IPS-18c (cell line): Measurements from ENCODE around the gene SLC35B1.
A peak's percentile ranks its signal among the peaks of the same experiment; 100 is the strongest.
"Not testable (repeated sequence)": the region's sequence is repeated elsewhere in the genome, so short reads cannot be mapped to it uniquely, and the experiment has no call there.

ENCODE experiments used
- H3K4me3 ChIP-seq: 2 replicates; pipeline ENCODE4 v1.7.0; 2013; ENCODE audit warnings: low read depth, mild to moderate bottlenecking, low read length, moderate library complexity; ENCODE audit not compliant: insufficient read depth
- H3K9me3 ChIP-seq: one replicate; pipeline ENCODE4 v1.6.1; 2013; ENCODE audit warnings: mild to moderate bottlenecking, low read length, moderate library complexity; ENCODE audit not compliant: control insufficient read depth, insufficient read depth

SLC35B1 gene

DNA sequence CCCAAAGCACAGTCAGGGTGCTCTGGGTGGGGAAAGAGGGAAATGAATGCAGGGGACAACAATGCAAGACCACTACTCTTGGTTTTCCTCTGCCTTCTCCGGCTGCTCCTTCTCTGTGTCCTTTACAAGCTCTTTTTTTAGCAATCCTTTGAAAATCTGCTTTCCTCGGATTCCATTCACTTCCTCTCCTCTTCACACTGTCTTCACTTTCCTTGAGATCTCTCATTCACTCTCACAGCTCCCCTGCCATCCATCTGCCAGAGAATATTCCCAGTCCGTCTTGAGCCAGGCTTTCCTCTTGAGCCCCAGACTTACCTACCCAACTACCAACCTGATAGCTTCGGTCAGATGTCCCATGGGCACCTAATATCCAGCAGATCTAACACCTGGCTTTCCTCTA, 18.9 kb downstream of the SLC35B1 start:
- Histone ChIP-seq H3K9me3 (no peaks in the 10 kb centered on the region), H3K4me3 (no peak overlapping the region)

DNA sequence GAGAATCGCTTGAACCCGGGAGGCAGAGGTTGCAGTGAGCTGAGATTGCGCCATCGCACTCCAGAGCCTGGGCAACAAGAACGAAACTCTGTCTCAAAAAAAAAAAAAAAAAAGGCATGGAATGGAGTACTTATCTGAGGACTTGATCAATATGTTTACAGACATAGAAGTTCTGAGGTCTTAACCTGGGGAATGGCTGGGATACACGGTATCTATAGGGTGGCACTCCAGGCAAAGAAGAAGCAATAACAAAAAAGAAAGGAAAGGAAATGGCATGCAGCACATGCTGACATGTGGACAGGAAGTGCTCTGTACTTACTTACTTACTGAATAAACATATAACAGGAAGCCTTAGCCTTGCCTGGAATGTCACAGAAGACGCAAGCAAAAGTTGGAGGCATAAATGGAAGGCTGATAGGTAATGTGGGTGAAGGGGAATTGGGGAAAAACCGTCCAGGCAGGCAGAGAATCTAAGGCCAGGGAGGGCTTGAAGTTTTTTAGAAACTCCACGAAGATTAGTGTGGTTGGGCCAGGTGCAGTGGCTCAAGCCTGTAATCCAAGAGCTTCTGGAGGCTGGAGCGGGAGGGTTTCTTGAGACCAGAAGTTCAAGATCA, 19.8 kb downstream of the SLC35B1 start:
- Histone ChIP-seq H3K4me3 (no peak overlapping the region), H3K9me3 (no peaks in the 10 kb centered on the region)

DNA sequence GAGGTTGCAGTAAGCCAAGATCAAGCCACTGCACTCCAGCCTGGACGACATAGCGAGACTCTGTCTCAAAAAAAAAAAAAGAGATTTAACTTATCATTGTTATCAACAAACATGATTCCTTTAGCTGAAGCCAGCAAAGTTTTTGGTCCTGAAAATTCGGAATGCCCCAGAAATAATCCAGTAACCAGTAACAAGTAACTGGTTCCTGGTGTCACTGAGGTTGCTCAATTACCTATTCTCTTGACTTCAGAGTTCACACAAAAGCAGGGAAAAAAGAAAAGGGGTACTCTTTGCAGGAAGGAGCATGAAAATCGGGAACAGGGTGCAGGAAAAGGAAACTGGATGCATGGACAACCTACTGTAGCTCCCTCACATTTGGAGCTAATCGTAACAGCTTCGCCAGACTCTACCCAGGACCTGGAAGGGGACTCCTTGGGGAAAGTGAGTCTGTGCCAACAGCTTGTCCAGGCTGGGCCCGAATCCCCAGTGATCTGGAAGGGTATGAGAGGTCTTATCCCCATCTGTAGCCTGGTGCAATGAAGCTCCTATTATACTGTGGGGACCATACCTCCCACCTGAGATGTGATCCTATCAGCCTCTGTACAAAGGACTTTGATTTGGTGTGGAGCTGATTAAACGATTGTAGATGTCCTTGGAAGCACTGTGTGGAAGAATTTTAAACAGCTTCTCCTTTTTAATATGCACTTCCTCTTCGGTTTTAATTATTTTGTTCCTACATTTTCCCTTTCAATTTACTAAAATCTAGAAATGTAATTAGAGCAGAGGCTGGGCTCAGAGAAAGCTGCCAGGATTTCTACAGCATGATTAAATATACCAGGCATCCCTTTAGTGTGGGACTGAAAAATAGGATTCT, 26.4 kb downstream of the SLC35B1 start:
- H3K4me3 ChIP-seq: no peak overlapping the region
- H3K9me3 ChIP-seq: no peaks in the 10 kb centered on the region

- H3K9me3 ChIP-seq: no peaks in the 10 kb centered on the region
Observed at GRCh38 chr17:49680314-49680713, 27.4 kb downstream of the SLC35B1 start.

GRCh38 chr17:49677933-49678847, 29.6 kb downstream of the SLC35B1 start, which contains the start of gene SPOP:
Gene SPOP, minus strand, starts transcription at chr17:49678097. Its CDS starts 55,287 bp downstream, at chr17:49622810.
- H3K4me3 ChIP-seq: peak within 1 kb of the TSS; percentile 58

More at GRCh38 chr17:49680314-49680713, 27.4 kb downstream of the SLC35B1 start:
- no peak overlapping the region for H3K4me3 ChIP-seq

GRCh38 chr17:49677134-49677932, 30.4 kb downstream of the SLC35B1 start:
- Histone ChIP-seq H3K4me3 (peak overlapping the region; percentile 58), H3K9me3 (no peaks in the 10 kb centered on the region)

More at GRCh38 chr17:49677933-49678847, 29.6 kb downstream of the SLC35B1 start, which contains the start of gene SPOP:
- no peaks in the 10 kb centered on the region for H3K9me3 ChIP-seq

DNA sequence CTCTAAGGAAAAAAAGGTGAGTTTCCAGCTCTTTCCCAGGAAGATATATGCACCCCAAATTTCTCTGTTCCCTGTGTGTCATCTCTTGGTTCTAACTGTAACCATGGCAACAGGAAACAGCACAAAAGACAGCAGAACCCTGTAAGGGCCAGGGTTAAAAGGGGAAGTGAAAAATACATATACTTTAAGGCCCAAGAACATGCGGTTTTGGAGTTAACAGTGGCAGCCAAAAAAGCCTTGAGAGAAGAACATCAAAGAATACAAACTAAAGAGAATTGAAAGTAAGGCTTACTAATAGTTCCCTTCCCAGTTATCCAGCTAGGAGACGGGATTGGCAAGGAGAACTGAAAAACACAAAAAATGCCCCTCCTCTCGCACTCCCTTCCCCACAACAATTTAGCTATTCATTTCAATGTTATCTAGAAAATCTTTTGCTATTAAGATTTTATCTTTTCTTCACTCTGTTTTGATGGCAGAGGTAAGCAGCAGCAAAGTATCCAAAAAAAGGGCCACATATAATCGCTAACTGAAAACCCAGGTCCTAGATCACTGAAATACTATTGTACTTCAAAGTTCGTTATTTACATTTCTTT, 31.4 kb downstream of the SLC35B1 start:
- no peak overlapping the region; the same call in 1 of the 2 replicates for H3K4me3 ChIP-seq

GRCh38 chr17:49674507-49674906, 33.3 kb downstream of the SLC35B1 start:
- Histone ChIP-seq H3K4me3 (no peak overlapping the region), H3K9me3 (no peaks in the 10 kb centered on the region)

More for the DNA sequence above, 31.4 kb downstream of the SLC35B1 start:
- H3K9me3 ChIP-seq: no peaks in the 10 kb centered on the region

DNA sequence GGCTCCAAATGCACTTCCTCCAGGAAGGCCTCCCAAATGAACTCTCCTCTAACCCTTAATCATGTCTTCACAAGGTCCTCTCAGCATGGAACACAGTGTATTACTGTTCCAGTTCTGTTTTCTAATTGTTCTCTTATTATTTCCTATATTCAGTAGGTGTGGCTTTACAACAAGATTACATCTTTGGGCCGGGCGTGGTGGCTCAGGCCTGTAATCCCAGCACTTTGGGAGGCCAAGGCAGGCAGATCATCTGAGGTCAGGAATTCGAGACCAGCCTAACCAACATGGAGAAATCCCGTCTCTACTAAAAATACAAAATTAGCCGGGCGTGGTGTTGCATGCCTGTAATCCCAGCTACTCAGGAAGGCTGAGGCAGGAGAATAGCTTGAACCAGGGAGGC, 34.1 kb downstream of the SLC35B1 start:
- not testable (repeated sequence) for H3K9me3 ChIP-seq

DNA sequence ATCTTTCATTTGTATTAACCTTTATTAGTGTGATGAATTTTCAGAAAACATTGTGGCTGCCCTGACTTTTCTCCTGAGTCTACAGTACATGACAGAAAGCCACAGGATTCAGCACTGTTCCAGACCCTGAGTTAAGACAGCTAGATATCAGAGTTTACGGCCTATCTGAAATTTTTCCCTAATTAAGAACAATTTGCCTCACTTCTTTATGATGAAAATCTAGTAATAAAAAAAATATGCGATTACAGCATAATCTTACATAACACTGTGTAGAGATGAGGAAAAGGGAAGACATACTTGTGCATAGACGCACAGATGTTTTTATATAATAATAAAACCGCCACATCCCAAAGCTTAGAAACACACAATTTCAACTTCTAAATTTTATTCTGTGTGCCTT, 37.1 kb downstream of the SLC35B1 start:
- Histone ChIP-seq H3K4me3 (no peak overlapping the region), H3K9me3 (no peaks in the 10 kb centered on the region)

More for the DNA sequence above, 34.1 kb downstream of the SLC35B1 start:
- not testable (repeated sequence) for H3K4me3 ChIP-seq

- no peaks in the 10 kb centered on the region for H3K9me3 ChIP-seq
- H3K4me3 ChIP-seq: no peak overlapping the region
Observed at GRCh38 chr17:49670002-49670401, 37.8 kb downstream of the SLC35B1 start.

DNA sequence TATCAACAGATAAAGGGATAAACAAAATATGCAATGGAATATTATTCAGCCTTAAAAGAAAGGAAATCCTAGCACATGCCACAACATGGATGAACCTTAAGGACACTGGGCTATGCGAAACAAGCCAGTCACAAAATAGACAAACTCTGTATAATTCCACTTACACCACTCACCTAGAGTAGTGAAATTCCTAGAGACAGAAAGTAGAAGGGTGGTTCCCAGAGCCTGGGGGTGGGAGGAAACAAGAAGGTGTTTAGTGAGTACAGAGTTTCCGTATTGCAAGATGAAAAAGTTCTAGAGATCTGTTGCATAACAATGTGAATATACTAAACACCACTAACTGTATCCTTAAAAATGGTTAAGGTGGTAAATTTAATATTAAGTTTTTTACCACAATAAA, 39.9 kb downstream of the SLC35B1 start:
- no peak overlapping the region for H3K4me3 ChIP-seq
- H3K9me3 ChIP-seq: no peaks in the 10 kb centered on the region

- H3K9me3 ChIP-seq: no peaks in the 10 kb centered on the region
- no peak overlapping the region for H3K4me3 ChIP-seq
Observed at GRCh38 chr17:49664706-49665211, 43.0 kb downstream of the SLC35B1 start.

GRCh38 chr17:49659661-49660382, 47.9 kb downstream of the SLC35B1 start:
- no peaks in the 10 kb centered on the region for H3K9me3 ChIP-seq

GRCh38 chr17:49656247-49656646, 51.5 kb downstream of the SLC35B1 start:
- no peaks in the 10 kb centered on the region for H3K9me3 ChIP-seq
- H3K4me3 ChIP-seq: no peak overlapping the region

More at GRCh38 chr17:49659661-49660382, 47.9 kb downstream of the SLC35B1 start:
- no peak overlapping the region for H3K4me3 ChIP-seq
